ENCODE results near the gene PIK3C2G.

The PIK3C2G gene

GRCh38 chr12:18421867-18422266 is 160.5 kb downstream of the PIK3C2G start:
- no peak for DNase-seq

GRCh38 chr12:18422871-18423270 is 161.6 kb downstream of the PIK3C2G start:
- DNase-seq, result no peak

GRCh38 chr12:18424857-18425256 is 163.5 kb downstream of the PIK3C2G start:
- no peak for DNase-seq

GRCh38 chr12:18427520-18427919 is 166.2 kb downstream of the PIK3C2G start:
- no peak for DNase-seq

- no peak for DNase-seq
Observed at GRCh38 chr12:18428416-18428815, 167.1 kb downstream of the PIK3C2G start.

- DNase-seq, result no peak
Observed at GRCh38 chr12:18429366-18429765, 168.0 kb downstream of the PIK3C2G start.

GRCh38 chr12:18430425-18431048 is 169.2 kb downstream of the PIK3C2G start:
- DNase-seq, result no peak

GRCh38 chr12:18431771-18432170 is 170.5 kb downstream of the PIK3C2G start:
- no peak for DNase-seq

- no peak for DNase-seq
Observed at GRCh38 chr12:18432206-18432605, 170.9 kb downstream of the PIK3C2G start.

GRCh38 chr12:18436170-18436569 is 174.9 kb downstream of the PIK3C2G start:
- no peak for DNase-seq

GRCh38 chr12:18439541-18439940 is 178.2 kb downstream of the PIK3C2G start:
- DNase-seq, result no peak

- no peak for DNase-seq
Observed at GRCh38 chr12:18443768-18444437, 182.6 kb downstream of the PIK3C2G start.

- DNase-seq, result no peak
Observed at GRCh38 chr12:18446061-18446644, 184.8 kb downstream of the PIK3C2G start.

- no peak for DNase-seq
Observed at GRCh38 chr12:18454330-18454729, 193.0 kb downstream of the PIK3C2G start.

GRCh38 chr12:18456344-18456743 is 195.0 kb downstream of the PIK3C2G start:
- no peak for DNase-seq

- no peak for DNase-seq
Observed at GRCh38 chr12:18457362-18457761, 196.0 kb downstream of the PIK3C2G start.

- no peak for DNase-seq
Observed at GRCh38 chr12:18461758-18462157, 200.4 kb downstream of the PIK3C2G start.

GRCh38 chr12:18462442-18462841 is 201.1 kb downstream of the PIK3C2G start:
- no peak for DNase-seq

GRCh38 chr12:18467620-18468245 is 206.4 kb downstream of the PIK3C2G start:
- no peak for DNase-seq

GRCh38 chr12:18468246-18469075 is 207.1 kb downstream of the PIK3C2G start:
- DNase-seq, result no peak

GRCh38 chr12:18470251-18470650 is 208.9 kb downstream of the PIK3C2G start:
- no peak for DNase-seq

GRCh38 chr12:18472304-18472703 is 211.0 kb downstream of the PIK3C2G start:
- DNase-seq, result no peak

GRCh38 chr12:18472806-18473205 is 211.5 kb downstream of the PIK3C2G start:
- no peak for DNase-seq
